ENCODE measurements around the gene PTPRK.

The PTPRK gene

GRCh38 chr6:128520436-128521281 is at the start of gene PTPRK:
Gene PTPRK (minus strand): TSS chr6:128520599. CDS start chr6:128520358, 241 bp downstream.
- peak; percentile 87 for DNase-seq

DNA sequence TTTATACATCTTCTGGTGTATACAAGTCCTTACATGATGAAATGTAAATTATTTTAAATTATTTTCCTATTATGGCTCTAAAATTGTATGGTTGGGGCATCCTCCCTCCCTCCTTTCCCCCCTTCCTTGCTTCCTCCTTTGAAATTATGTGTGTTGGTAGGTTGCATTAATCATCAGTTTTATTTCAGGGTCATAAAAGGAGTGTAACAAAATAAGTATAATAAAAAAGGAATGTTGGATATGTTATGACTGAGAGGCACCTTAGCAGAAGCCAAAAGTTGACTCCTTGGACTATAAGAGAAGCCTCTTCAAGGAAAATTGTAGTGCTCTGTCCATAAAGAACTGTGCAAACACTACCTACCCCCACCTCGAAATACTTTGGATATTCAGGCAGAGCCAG is 46.6 kb upstream of the PTPRK start:
- no peak for DNase-seq

- DNase-seq = no peak
These were observed 40.6 kb upstream of the PTPRK start for GRCh38 chr6:128560966-128561365.

DNA sequence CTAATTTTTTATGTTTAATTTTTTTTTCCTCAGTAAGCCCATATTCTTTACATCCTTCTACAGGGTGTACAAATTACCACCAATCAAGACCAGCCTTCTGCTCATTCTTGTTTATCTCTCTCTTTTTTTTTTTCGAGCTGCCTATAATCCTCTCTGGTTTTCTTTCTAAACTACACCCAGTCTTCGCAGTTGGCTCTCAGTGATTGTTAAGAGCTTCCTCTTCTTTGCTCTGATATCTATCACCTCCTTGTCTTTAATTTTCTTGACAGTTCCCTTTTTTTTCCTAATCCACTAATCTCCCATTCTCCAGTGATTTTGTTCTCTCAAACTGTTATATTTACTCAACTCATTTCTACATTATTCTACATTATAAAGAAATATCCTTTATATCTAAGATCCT is 38.5 kb upstream of the PTPRK start:
- DNase-seq = no peak

DNA sequence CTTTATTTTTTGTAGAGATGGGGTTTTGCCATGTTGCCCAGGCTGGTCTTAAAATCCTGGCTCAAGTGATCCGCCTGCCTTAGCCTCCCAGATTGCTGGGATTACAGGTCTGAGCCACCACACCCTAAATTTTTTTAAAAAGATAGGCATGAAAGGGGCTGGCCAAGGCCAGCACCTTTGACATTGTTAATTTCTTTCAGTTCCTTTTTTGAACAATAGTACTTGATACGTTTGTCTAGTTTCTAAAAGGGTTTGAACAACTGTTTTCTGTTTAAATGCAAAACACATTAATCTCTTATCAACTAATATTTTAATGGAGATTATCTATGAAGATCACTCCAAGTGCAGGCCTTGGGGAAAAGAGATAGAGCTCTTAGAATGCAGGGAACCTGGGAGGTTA is 37.6 kb upstream of the PTPRK start:
- DNase-seq = no peak

GRCh38 chr6:128557081-128557480 is 36.7 kb upstream of the PTPRK start:
- DNase-seq = no peak

- no peak for DNase-seq
These were observed 33.9 kb upstream of the PTPRK start for GRCh38 chr6:128554302-128554701.

DNA sequence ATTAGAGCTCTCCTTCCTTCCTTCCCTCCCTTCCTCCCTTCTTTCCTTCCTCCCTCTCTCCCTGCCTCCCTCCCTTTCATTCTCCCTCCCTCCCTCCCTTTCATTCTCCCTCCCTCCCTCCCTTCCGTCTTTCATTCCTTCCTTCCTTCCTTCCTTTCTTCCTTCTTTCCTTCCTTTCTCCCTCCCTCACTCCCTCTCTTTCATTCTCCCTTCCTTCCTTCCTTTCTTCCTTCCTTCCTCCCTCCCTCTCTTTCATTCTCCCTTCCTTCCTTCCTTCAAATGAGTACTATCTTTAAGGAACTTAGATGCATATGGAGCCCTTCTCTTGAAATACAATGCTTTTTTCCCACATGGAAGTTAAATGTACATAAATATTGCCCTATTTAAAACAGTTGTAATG is 20.9 kb upstream of the PTPRK start:
- no peak for DNase-seq

GRCh38 chr6:128538763-128539162 is 18.4 kb upstream of the PTPRK start:
- no peak for DNase-seq

- DNase-seq = no peak
These were observed 12.4 kb upstream of the PTPRK start for GRCh38 chr6:128532827-128533226.

- no peak for DNase-seq
These were observed 11.7 kb upstream of the PTPRK start for GRCh38 chr6:128532136-128532535.

GRCh38 chr6:128531696-128532095 is 11.3 kb upstream of the PTPRK start:
- no peak for DNase-seq

GRCh38 chr6:128528241-128528640 is 7.8 kb upstream of the PTPRK start:
- no peak for DNase-seq

DNA sequence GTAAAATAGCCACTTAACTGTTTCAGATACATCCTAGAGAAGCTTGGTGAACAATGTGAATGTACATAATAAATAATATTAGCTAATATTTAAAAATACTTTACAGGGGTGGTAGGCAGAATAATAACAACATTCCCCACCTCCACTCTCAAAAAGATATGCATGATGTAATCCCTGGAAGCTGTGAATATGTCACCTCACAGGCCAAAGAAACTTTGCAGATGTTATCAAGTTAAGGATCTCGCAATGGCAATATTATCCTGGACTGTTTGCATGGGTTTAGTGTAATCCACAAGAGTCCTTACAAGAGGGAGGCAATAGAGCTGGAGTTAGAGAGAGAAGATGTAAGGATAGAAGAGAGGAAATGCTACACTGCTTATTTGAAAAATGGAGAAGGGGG is 7.0 kb upstream of the PTPRK start:
- DNase-seq = no peak

GRCh38 chr6:128526152-128526914 is 5.9 kb upstream of the PTPRK start:
- no peak for DNase-seq

DNA sequence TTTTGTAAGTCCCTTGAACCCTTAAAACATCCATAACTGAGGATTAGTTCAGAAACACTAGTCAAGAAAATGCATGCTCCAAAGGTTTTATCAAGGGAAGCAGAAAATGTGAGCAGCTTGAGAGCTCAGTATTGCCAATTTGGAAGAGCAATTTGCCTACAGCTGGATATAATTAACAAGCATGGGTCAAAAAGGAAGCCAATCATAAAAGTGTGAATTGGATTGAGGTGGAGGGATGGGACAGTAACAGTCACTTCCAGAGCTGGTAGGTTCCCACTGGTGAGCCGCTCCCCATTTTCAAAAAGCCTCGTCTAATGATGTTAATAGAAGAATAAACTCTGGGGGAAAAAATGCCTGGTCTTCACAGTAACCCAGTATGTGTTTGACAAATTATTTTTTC is 5.0 kb upstream of the PTPRK start:
- DNase-seq = no peak

DNA sequence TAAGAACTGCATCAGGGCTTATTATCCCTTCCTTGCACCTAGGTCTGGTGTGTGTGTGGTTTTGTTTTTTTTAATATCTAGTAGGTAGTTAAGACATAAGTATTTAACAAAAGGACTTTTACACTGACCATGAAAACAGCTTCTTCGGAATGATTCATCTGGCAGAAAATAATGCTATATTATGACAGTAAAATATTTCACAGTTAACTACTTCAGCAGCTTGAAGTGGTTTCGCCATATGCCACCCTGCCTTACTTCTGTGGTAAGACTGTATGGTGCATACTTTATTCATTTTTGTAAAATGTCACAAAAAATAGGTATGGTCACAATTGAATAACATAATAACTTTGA is 858 bp upstream of the PTPRK start:
- DNase-seq = no peak

- DNase-seq = peak; percentile 35
These were observed 416 bp downstream of the PTPRK start for GRCh38 chr6:128519931-128520435.

DNA sequence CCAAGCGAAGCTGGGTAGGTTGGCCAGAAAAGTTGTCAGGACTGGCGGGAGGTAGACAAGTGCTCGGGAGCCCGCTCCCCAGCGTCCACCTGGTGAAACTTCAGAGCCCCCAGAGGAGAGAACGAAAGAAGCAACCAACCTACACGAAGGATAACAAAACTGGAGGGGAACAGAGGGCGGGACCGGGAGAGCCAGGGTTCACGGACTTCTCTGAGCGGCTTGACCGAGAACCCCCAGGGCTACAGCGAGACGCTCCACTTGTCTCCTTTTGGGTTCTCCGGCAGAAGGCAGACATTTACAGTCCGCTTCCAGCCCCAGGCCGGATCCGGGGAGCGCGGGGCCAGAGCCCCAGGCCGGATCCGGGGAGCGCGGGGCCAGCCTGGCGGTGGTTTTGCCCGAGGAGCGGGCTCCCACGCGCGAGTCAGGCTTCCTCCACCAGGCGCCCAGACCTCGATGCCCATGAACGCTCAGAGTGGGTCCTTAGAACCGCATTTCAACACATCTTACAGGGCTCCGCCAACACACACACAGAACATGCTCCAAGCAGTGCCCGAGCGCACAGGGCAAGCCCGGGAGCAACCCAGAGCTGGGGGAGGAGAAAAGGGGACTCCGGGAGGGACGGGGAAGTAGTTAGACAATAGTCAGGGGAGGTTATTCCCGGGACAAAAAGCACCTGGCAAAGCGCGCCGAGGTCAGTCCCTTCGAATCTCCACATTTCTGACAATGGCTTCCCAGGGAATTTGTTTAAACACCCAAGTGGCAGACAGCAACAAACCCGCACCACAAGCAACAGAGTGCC is 1.1 kb downstream of the PTPRK start:
- DNase-seq = peak; percentile 32

DNA sequence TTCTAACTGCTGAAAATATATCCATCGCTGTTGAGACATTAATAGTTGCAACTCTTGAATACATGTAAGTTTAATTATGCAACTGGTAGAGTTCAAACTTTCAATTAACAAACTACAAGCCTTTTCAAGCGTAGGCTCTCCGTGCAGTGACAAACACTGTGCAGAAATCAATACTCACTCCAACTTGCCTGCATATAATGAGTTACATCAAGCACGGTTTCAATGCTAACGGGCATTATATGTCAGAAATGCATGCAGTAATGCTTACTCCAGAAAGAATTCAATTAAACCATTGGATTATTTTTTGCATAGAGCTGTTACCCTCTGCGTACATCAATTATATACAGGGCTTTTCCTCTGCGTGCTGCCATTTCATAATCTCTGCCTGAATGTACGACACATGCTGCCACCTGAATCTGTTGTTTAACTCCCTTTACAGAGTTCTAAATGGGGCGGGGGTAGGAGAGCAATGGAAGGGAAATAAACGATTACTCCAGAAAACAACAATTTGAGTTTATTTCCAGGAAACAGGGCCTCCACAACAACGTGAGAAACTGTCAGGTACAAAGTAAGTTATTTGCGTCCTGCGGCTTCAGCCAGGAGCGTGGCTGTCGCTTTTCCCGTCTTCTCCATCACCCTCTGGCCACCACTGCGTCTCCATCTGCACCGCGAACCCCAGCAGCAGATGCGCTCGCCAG is 1.8 kb downstream of the PTPRK start:
- no peak for DNase-seq

GRCh38 chr6:128517124-128517523 is 3.3 kb downstream of the PTPRK start:
- no peak for DNase-seq

DNA sequence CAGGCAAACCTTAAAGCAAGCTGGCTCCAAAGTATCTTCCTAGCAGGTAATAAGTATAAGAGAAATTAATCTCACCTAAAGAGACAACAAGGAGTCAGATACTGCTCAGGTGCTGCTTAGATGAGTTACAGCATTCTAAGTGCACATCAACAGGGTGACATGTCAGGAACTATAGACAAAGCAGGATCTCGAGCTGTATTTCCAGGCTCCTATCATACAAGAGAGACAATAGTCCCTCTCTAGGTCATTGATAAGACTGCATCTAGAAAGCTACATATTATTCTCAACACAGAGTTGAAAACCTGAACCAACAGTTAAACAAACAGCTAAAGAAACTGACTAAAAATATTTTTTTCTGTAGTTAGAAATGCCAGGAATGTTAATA is 3.9 kb downstream of the PTPRK start:
- DNase-seq = no peak

Data from stimulated activated CD4-positive, alpha-beta T cell treated with anti-CD3 and anti-CD28 coated beads, Interleukin-12 subunit alpha, Interleukin-12 subunit beta, amount 100 ng/mL, for 4 hours (primary cell).